ENCODE measurements around the gene SHF.

DNA sequence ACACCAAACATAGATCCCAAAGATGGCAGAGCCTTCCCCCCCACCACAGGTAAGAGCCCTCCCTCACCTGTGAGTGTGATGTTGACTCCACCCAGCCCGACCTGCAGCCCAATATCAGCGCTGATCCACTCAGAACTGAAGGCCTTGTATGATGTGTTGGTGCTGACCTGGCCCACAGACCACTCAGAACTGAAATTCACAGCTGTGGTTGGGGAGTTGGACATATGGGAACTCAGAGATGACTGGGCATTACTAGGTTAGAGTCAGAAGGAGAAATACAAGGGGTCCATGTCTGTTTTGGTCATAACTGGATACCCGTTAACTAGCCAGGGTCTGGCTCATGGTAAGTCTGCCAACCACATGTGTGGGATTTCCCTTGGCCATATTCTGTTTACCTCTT, 66.7 kb downstream of the SHF start:
- TF ChIP-seq CTCF (conservative IDR thresholded peaks at IDR 0.05; ENCODE audit: low read length) (no peak), EZH2phosphoT487 (IDR thresholded peaks at IDR 0.05; ENCODE audit: borderline replicate concordance) (no peak)

Measured in Loucy (cell line).